Measurements from ENCODE around the gene TMEM179B. TPM values are rescaled to one million over a fixed set of nuclear protein-coding genes. Genes with fewer than 3 reads are reported as not detected.
"Not testable (repeated sequence)": the region's sequence is repeated elsewhere in the genome, so short reads cannot be mapped to it uniquely, and the experiment has no call there.

The TMEM179B gene
- total RNA-seq = 19.0 and 30.0 TPM in 2 replicates

GRCh38 chr11:62787005-62787759 lies at the start of gene TMEM179B:
TSS of gene TMEM179B (plus strand) at chr11:62787402. CDS start at chr11:62787432, 30 bp downstream.
- DNase-seq (ENCODE audit: low read depth) (peak; percentile 96), FAIRE-seq (no peak)
- Histone ChIP-seq H3K36me3 (ENCODE audit: control insufficient read depth, insufficient read depth, low read length) (peaks cover 3% of the 10 kb centered on the region), H3K4me3 (ENCODE audit: low read depth, low read length) (peak within 1 kb of the TSS; percentile 80), H3K27me3 (ENCODE audit: control insufficient read depth, insufficient read depth, low read length) (no peaks in the 10 kb centered on the region)
- TF ChIP-seq, protein P1, sequence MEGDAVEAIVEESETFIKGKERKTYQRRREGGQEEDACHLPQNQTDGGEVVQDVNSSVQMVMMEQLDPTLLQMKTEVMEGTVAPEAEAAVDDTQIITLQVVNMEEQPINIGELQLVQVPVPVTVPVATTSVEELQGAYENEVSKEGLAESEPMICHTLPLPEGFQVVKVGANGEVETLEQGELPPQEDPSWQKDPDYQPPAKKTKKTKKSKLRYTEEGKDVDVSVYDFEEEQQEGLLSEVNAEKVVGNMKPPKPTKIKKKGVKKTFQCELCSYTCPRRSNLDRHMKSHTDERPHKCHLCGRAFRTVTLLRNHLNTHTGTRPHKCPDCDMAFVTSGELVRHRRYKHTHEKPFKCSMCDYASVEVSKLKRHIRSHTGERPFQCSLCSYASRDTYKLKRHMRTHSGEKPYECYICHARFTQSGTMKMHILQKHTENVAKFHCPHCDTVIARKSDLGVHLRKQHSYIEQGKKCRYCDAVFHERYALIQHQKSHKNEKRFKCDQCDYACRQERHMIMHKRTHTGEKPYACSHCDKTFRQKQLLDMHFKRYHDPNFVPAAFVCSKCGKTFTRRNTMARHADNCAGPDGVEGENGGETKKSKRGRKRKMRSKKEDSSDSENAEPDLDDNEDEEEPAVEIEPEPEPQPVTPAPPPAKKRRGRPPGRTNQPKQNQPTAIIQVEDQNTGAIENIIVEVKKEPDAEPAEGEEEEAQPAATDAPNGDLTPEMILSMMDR (IDR thresholded peaks at IDR 0.05; ENCODE audit: insufficient read depth, low read length, severe bottlenecking) = peak; percentile 87

GRCh38 chr11:62747475-62748160 lies 39.6 kb upstream of the TMEM179B start:
- Histone ChIP-seq H3K4me3 (ENCODE audit: low read depth, low read length) (no peak overlapping the region), H3K27me3 (ENCODE audit: control insufficient read depth, insufficient read depth, low read length) (no peaks in the 10 kb centered on the region), H3K36me3 (ENCODE audit: control insufficient read depth, insufficient read depth, low read length) (peaks cover 7% of the 10 kb centered on the region)
- FAIRE-seq (no peak), DNase-seq (ENCODE audit: low read depth) (no peak)
- TF ChIP-seq, protein P1 (IDR thresholded peaks at IDR 0.05; ENCODE audit: insufficient read depth, low read length, severe bottlenecking) = no peak

- H3K36me3 ChIP-seq (ENCODE audit: control insufficient read depth, insufficient read depth, low read length); DNase-seq (ENCODE audit: low read depth); H3K4me3 ChIP-seq (ENCODE audit: low read depth, low read length); FAIRE-seq; H3K27me3 ChIP-seq (ENCODE audit: control insufficient read depth, insufficient read depth, low read length): not testable (repeated sequence)
Measured at GRCh38 chr11:62749931-62750330, 37.3 kb upstream of the TMEM179B start.

DNA sequence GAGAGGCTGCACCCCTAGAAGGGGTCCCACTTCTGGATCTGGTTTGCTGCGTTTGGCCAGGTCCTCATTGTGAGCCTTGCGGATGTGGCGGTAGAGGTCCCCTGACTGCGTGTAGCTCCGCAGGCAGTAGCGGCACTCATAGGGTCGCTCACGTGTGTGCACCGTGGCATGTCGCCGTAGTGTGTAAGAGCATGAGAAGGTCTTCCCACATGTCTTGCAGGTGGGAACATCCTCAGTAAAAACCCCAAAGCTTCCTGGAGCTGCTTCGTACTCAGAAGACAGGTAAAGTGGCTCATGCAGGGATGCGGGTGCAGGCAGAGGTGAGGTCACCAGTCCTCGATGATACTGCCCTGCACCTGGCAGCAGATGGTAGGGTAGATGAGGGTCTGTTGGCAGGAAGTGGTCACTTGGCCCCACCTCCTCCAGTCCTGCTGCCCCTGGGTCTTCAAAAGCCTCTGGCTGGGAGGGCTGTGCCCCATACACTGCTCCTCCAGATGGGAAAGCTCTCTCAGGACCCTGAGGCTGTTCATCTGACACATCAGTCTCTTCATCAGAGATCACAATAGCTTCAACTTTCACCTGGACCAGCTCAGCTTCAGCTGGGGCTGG lies 34.9 kb upstream of the TMEM179B start:
- TF ChIP-seq, protein P1 (IDR thresholded peaks at IDR 0.05; ENCODE audit: insufficient read depth, low read length, severe bottlenecking) = no peak
- DNase-seq (ENCODE audit: low read depth) = no peak
- Histone ChIP-seq H3K27me3 (ENCODE audit: control insufficient read depth, insufficient read depth, low read length) (no peaks in the 10 kb centered on the region), H3K36me3 (ENCODE audit: control insufficient read depth, insufficient read depth, low read length) (peaks cover 7% of the 10 kb centered on the region), H3K4me3 (ENCODE audit: low read depth, low read length) (no peak overlapping the region)
- no peak for FAIRE-seq

DNA sequence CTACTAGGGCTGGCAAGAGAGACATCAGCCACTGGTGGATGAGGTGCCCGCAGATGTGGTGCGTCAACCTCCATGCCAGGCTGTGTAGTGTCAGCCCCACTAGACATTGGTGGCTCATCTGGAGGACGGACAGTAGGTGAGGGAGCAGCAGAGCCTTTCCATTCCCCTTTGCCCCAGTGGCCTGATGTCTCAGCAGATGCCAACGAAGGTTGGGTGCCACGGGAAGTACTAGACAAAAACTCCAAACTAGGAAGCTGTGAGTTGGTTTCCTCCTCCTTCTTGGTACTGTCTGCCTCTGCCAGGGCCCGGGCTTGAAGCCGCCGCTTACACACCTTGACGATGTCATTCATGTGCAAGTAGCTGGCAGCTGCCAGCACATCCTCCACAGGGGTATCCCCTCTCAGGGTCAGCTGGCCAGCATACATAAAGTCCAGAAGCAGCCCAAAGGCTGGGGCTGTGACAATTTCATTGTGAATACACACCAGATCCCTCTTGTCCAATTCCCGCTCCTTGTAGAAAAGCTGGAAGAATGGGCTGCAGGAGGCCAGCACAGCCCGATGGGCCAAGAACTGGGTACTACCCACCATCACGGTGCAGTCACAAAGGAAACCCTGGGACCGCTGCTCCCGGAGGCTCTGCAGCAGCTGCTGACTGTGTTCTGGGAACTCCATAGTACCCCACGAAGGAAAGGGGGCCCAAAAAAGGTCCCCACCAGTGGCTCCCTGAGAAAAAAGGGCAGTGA lies 34.0 kb upstream of the TMEM179B start:
- TF ChIP-seq, protein P1 (IDR thresholded peaks at IDR 0.05; ENCODE audit: insufficient read depth, low read length, severe bottlenecking) = no peak
- Histone ChIP-seq H3K4me3 (ENCODE audit: low read depth, low read length) (peak overlapping the region; percentile 57), H3K36me3 (ENCODE audit: control insufficient read depth, insufficient read depth, low read length) (peaks cover 7% of the 10 kb centered on the region), H3K27me3 (ENCODE audit: control insufficient read depth, insufficient read depth, low read length) (no peaks in the 10 kb centered on the region)
- no peak for DNase-seq (ENCODE audit: low read depth)
- no peak for FAIRE-seq
